Activated T-cell treated with anti-CD3 and anti-CD28 coated beads, Interleukin-2, amount 50 U/mL, for 24 hours (primary cell): Measurements from ENCODE around the gene CFAP43.

Experiments
- DNase-seq: peaks from one replicate; pipeline ENCODE4 v3.0.0-alpha.2; 2020
- H3K27ac Mint-ChIP-seq: 2 replicates; pipeline ENCODE4 v1.8.0; 2020; ENCODE audit warnings: mild to moderate bottlenecking, mixed read lengths
- H3K27me3 Mint-ChIP-seq: 2 replicates; pipeline ENCODE4 v1.8.0; 2020; ENCODE audit warnings: mixed read lengths
- H3K36me3 Mint-ChIP-seq: 2 replicates; pipeline ENCODE4 v1.8.0; 2020; ENCODE audit warnings: low read depth, mixed read lengths
- H3K4me1 Mint-ChIP-seq: 2 replicates; pipeline ENCODE4 v1.8.0; 2020; ENCODE audit warnings: low read depth, mixed read lengths
- H3K4me3 Mint-ChIP-seq: 2 replicates; pipeline ENCODE4 v1.8.0; 2020; ENCODE audit warnings: mild to moderate bottlenecking, moderate library complexity, mixed read lengths
- H3K9me3 Mint-ChIP-seq: 2 replicates; pipeline ENCODE4 v1.8.0; 2020; ENCODE audit warnings: mixed read lengths

Gene CFAP43

GRCh38 chr10:104092749-104093148, 139.4 kb downstream of the CFAP43 start:
- Mint-ChIP-seq H3K27ac (no peak overlapping the region), H3K9me3 (peaks cover 13% of the 10 kb centered on the region), H3K4me1 (peaks cover 16% of the 10 kb centered on the region), H3K36me3 (no peaks in the 10 kb centered on the region), H3K4me3 (no peak overlapping the region), H3K27me3 (no peaks in the 10 kb centered on the region)
- no peak for DNase-seq

GRCh38 chr10:104090611-104091010, 141.6 kb downstream of the CFAP43 start:
- Mint-ChIP-seq H3K9me3 (peaks cover 11% of the 10 kb centered on the region), H3K27ac (no peak overlapping the region), H3K27me3 (no peaks in the 10 kb centered on the region), H3K36me3 (no peaks in the 10 kb centered on the region), H3K4me3 (no peak overlapping the region), H3K4me1 (peaks cover 16% of the 10 kb centered on the region)
- no peak for DNase-seq

- Mint-ChIP-seq H3K36me3 (no peaks in the 10 kb centered on the region), H3K9me3 (peaks cover 8% of the 10 kb centered on the region), H3K27ac (no peak overlapping the region), H3K4me1 (peaks cover 14% of the 10 kb centered on the region), H3K4me3 (no peak overlapping the region), H3K27me3 (no peaks in the 10 kb centered on the region)
- no peak for DNase-seq
Observed at GRCh38 chr10:104089621-104090020, 142.5 kb downstream of the CFAP43 start.

- H3K4me1 Mint-ChIP-seq = peaks cover 5% of the 10 kb centered on the region
- H3K4me3 Mint-ChIP-seq = no peak overlapping the region
- H3K9me3 Mint-ChIP-seq = peaks cover 3% of the 10 kb centered on the region
- no peak for DNase-seq
- no peak overlapping the region for H3K27ac Mint-ChIP-seq
- H3K27me3 Mint-ChIP-seq = no peaks in the 10 kb centered on the region
- no peaks in the 10 kb centered on the region for H3K36me3 Mint-ChIP-seq
Observed at GRCh38 chr10:104088239-104088638, 143.9 kb downstream of the CFAP43 start.

GRCh38 chr10:104085801-104086400, 146.3 kb downstream of the CFAP43 start, which contains the start of gene COL17A1:
Gene COL17A1 (minus strand): TSS chr10:104085880. CDS start chr10:104080673, 5,207 bp downstream.
- H3K36me3 Mint-ChIP-seq = no peaks in the 10 kb centered on the region
- no peak within 1 kb of the TSS for H3K27ac Mint-ChIP-seq
- peaks cover 2% of the 10 kb centered on the region for H3K4me1 Mint-ChIP-seq
- no peaks in the 10 kb centered on the region for H3K27me3 Mint-ChIP-seq
- H3K9me3 Mint-ChIP-seq = no peaks in the 10 kb centered on the region
- DNase-seq = no peak
- no peak within 1 kb of the TSS for H3K4me3 Mint-ChIP-seq

- H3K4me1 Mint-ChIP-seq = peaks cover 4% of the 10 kb centered on the region
- no peak for DNase-seq
- no peaks in the 10 kb centered on the region for H3K9me3 Mint-ChIP-seq
- H3K27me3 Mint-ChIP-seq = no peaks in the 10 kb centered on the region
- H3K27ac Mint-ChIP-seq = no peak overlapping the region
- no peaks in the 10 kb centered on the region for H3K36me3 Mint-ChIP-seq
- no peak overlapping the region for H3K4me3 Mint-ChIP-seq
Observed at GRCh38 chr10:104084482-104085142, 147.6 kb downstream of the CFAP43 start.

- H3K9me3 Mint-ChIP-seq = no peaks in the 10 kb centered on the region
- no peaks in the 10 kb centered on the region for H3K27me3 Mint-ChIP-seq
- H3K36me3 Mint-ChIP-seq = no peaks in the 10 kb centered on the region
- DNase-seq = no peak
- peaks cover 4% of the 10 kb centered on the region for H3K4me1 Mint-ChIP-seq
- H3K27ac Mint-ChIP-seq = no peak overlapping the region
- H3K4me3 Mint-ChIP-seq = no peak overlapping the region
Observed at GRCh38 chr10:104081998-104082397, 150.2 kb downstream of the CFAP43 start.

GRCh38 chr10:104080762-104081161, 151.4 kb downstream of the CFAP43 start:
- peaks cover 4% of the 10 kb centered on the region for H3K4me1 Mint-ChIP-seq
- H3K27ac Mint-ChIP-seq = no peak overlapping the region
- H3K4me3 Mint-ChIP-seq = no peak overlapping the region
- no peaks in the 10 kb centered on the region for H3K36me3 Mint-ChIP-seq
- no peak for DNase-seq
- no peaks in the 10 kb centered on the region for H3K9me3 Mint-ChIP-seq
- H3K27me3 Mint-ChIP-seq = no peaks in the 10 kb centered on the region
